Uterus (tissue), 4 donors: ENCODE data around the gene SMCO3. TPM values are rescaled to one million over a fixed set of nuclear protein-coding genes. Genes with fewer than 3 reads are reported as not detected.

Experiments
- DNase-seq, 2 donors: peaks; one replicate each; pipeline ENCODE4 v3.0.0-alpha.2; 2019 to 2020
- H3K27ac ChIP-seq, 2 donors: fragments of 200-600 bp; sonication (generic); 1 replicate in 1 of 2; 2 replicates in 1 of 2; pipeline ENCODE4 v1.5.1; 2016 to 2018
- H3K27me3 ChIP-seq, 2 donors: fragments of 200-600 bp; sonication (generic); one replicate each; pipeline ENCODE4 v1.5.1; 2018 to 2019; ENCODE audit warnings: control low read depth in 1 of 2
- H3K36me3 ChIP-seq, 2 donors: fragments of 200-600 bp; sonication (generic); one replicate each; pipeline ENCODE4 v1.5.1; 2019; ENCODE audit warnings: control low read depth in 1 of 2
- H3K4me1 ChIP-seq, 2 donors: fragments of 200-600 bp; sonication (generic); one replicate each; pipeline ENCODE4 v1.5.1; 2018 to 2019; ENCODE audit warnings: control low read depth in 1 of 2
- H3K4me3 ChIP-seq, 2 donors: fragments of 200-600 bp; sonication (generic); 1 replicate in 1 of 2; 2 replicates in 1 of 2; pipeline ENCODE4 v1.5.1; 2018 to 2019; ENCODE audit warnings: mild to moderate bottlenecking in 1 of 2
- H3K9me3 ChIP-seq, 2 donors: fragments of 200-600 bp; sonication (generic); one replicate each; pipeline ENCODE4 v1.5.1; 2019; ENCODE audit warnings: control low read depth in 1 of 2
- POLR2A ChIP-seq, 2 donors: fragments of 450-650 bp; IDR thresholded peaks; one replicate each; pipeline ENCODE4 v1.6.1; 2016; ENCODE audit warnings: antibody characterized with exemption in 2 of 2, mild to moderate bottlenecking in 1 of 2, moderate library complexity in 1 of 2
- intact Hi-C: fragments of 100-400 bp; cut with DNase I; formaldehyde crosslinking; loops from one replicate; pipeline ENCODE4 v1.15.1; 2023; ENCODE audit warnings: low total_unique reads
- total RNA-seq, 4 donors: library from RNA; depleted of rRNA in 3 of 4; stranded (reverse); fragments of >200 nt in 3 of 4; gene quantifications; one replicate each; pipeline versions ENCODE4 v1.1.0 to v1.2.4, GENCODE V29; 2014 to 2023
- TF ChIP-seq, protein P1 (sequence below), 4 experiments: fragments of 200-600 bp in 2 of 4; fragments of 450-650 bp in 2 of 4; sonication (generic) in 2 of 4; IDR thresholded peaks; one replicate each; pipeline ENCODE4 v1.5.1; 2016 to 2019; ENCODE audit warnings: antibody characterized with exemption in 4 of 4, mild to moderate bottlenecking in 2 of 4, moderate library complexity in 1 of 4
- donor health status: DM: yes; HTN: yes; CAD: no.

Gene SMCO3
- total RNA-seq, 4 donors from 2014 or later: 2.9 TPM; not detected in 3

DNA sequence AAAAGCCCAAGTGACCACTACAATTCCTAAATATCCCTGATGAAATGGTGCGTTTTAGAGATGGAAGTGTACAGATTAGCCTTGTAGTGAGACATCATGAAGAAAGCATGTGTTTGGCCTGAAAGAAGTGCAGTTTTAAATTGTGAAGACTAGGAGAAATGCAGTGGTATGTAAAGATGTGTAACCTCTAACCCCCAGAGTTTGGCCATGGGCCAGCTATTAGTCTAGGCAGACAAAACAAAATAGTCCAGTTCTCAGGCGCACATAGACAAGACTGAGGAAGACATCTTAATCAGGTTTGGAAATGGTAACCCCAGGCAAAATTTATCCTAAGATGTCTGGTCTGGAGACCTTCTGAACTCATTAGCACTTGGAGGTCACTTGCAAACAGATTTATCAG, 34.1 kb downstream of the SMCO3 start:
- no peak for TF ChIP-seq POLR2A (IDR thresholded peaks at IDR 0.05)
- TF ChIP-seq, protein P1, sequence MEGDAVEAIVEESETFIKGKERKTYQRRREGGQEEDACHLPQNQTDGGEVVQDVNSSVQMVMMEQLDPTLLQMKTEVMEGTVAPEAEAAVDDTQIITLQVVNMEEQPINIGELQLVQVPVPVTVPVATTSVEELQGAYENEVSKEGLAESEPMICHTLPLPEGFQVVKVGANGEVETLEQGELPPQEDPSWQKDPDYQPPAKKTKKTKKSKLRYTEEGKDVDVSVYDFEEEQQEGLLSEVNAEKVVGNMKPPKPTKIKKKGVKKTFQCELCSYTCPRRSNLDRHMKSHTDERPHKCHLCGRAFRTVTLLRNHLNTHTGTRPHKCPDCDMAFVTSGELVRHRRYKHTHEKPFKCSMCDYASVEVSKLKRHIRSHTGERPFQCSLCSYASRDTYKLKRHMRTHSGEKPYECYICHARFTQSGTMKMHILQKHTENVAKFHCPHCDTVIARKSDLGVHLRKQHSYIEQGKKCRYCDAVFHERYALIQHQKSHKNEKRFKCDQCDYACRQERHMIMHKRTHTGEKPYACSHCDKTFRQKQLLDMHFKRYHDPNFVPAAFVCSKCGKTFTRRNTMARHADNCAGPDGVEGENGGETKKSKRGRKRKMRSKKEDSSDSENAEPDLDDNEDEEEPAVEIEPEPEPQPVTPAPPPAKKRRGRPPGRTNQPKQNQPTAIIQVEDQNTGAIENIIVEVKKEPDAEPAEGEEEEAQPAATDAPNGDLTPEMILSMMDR (IDR thresholded peaks at IDR 0.05): no peak
- intact Hi-C loops: no loop called here
- Histone ChIP-seq H3K27me3 (no peaks in the 10 kb centered on the region), H3K4me3 (no peak overlapping the region), H3K36me3 (no peaks in the 10 kb centered on the region), H3K4me1 (no peaks in the 10 kb centered on the region), H3K27ac (no peak overlapping the region), H3K9me3 (no peaks in the 10 kb centered on the region)
- DNase-seq: no peak

DNA sequence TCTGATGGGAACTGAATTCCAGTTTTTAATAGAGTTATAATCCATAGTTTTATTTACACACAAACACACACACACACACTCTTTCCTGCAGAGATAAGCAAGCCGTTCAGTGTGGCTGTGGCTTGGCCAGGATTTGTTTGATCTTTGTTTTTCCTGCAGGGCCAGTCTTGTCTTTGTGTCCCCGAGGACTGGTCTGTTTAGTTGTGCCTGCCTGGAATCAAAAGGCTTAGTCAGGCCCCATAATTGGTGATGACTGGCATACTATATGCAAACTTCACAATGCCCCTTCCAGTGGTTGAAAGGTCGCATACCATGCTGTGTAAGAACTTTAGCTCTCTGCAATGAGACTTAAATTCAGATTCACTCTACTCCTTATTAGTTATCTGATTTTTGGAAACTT, 36.7 kb downstream of the SMCO3 start:
- Histone ChIP-seq H3K27ac (no peak overlapping the region), H3K4me1 (no peaks in the 10 kb centered on the region), H3K9me3 (no peaks in the 10 kb centered on the region), H3K27me3 (no peaks in the 10 kb centered on the region), H3K36me3 (no peaks in the 10 kb centered on the region), H3K4me3 (no peak overlapping the region)
- intact Hi-C loops: no loop called here
- TF ChIP-seq, protein P1 (IDR thresholded peaks at IDR 0.05): no peak
- DNase-seq: no peak

DNA sequence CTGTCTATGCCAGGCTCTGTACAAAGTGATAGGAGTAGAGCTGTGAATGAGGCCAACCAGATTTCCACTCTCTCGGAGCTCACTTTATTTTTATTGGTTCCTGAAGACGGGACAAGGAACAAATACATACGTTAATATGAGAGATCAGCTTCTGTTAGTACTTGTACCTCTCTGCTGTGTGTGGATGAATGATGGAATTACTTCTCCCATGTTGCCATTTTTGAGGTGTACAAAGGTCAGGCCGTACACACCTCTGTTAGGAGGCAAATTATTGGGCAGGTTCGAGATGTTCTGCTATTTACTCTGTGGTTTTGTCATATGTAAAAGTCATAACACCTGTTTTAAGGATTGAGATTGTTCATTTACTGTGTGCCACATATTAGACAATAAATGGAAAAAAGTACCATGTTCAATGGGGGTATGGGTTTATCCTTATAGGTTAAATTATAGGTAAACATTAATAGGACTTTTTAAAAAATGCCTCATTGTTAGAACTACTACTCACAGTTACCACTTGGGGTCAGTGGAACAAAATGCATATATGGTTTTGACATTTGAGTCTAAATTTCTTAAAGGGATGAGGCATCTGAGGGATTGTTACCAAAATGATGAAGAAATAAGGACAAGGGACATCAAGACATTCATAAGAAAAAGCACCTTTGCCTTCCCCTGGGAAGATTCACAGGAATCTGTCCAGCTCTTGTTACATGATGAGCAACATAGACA, 37.6 kb downstream of the SMCO3 start:
- H3K4me3 ChIP-seq: peak overlapping the region in 1 of 2 donors; percentile 76
- H3K4me1 ChIP-seq: no peaks in the 10 kb centered on the region
- H3K27me3 ChIP-seq: no peaks in the 10 kb centered on the region
- no peak for TF ChIP-seq POLR2A (IDR thresholded peaks at IDR 0.05)
- TF ChIP-seq, protein P1 (IDR thresholded peaks at IDR 0.05): no peak
- H3K27ac ChIP-seq: peak overlapping the region; percentile 91 to 92
- H3K9me3 ChIP-seq: no peaks in the 10 kb centered on the region
- H3K36me3 ChIP-seq: no peaks in the 10 kb centered on the region
- DNase-seq: no peak
- intact Hi-C loops: no loop called here

DNA sequence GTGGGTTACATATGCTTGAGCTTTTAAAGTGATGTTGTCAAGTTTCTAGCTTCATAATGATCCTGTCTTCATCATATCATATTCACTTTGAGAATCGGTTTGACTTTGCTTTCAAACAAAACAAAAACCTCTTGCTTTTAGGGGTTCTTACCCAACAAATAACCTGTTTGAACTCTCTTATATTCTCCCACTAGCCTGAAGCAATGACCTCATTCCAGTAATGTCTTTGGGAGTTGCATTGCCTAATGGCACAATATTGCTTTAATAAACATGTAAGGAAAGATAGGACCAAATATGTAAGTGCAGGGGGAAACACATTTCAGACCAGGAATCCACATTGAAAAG, 38.4 kb downstream of the SMCO3 start:
- no peak for DNase-seq
- intact Hi-C loops: no loop called here
- peak overlapping the region; percentile 91 to 92 for H3K27ac ChIP-seq
- no peaks in the 10 kb centered on the region for H3K9me3 ChIP-seq
- no peaks in the 10 kb centered on the region for H3K27me3 ChIP-seq
- no peaks in the 10 kb centered on the region for H3K36me3 ChIP-seq
- H3K4me3 ChIP-seq: peak overlapping the region; percentile 76 to 80
- no peaks in the 10 kb centered on the region for H3K4me1 ChIP-seq
- no peak for TF ChIP-seq POLR2A (IDR thresholded peaks at IDR 0.05)

DNA sequence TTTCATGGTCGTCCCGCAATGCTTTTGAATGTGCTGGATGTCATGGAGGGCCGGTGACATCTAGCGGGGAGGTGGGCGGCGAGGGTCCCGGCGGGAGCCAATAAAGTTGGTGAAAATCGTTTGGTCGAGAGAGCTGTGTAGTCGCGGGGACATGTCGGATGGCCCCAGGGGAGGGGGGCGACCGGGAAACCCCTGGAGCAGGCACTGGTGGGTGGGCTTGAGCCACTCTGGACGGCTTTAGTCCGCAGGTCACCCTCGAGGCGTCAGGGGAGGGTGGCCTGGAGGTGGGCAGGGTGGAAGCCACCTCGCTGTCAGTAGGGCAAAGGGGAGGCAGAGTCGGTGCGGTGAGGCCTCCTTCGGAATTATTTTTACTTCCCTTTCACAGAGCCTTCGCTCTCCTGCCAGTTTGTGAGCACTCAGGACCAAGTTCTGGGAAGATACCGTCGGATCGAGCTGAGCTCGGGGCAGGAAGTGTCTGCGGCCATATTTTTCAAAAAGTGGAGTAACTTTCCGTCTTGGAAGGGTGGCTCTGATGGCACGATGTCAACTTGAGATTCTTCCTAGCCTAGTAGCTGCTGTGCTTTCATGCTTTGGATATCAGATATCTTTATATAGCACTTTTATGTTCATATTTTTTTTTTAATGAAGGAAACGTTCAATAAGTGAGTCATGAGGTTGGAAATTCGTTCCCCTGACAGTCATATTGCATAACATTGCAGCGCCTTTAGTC, 38.9 kb downstream of the SMCO3 start:
- peak; percentile 53 to 70 for DNase-seq
- H3K27me3 ChIP-seq: no peaks in the 10 kb centered on the region
- H3K4me3 ChIP-seq: peak overlapping the region; percentile 76 to 80
- TF ChIP-seq POLR2A (IDR thresholded peaks at IDR 0.05): peak in 1 of 2 donors; percentile 6
- TF ChIP-seq, protein P1 (IDR thresholded peaks at IDR 0.05): peak in 1 of 4 experiments; percentile 3
- no peaks in the 10 kb centered on the region for H3K36me3 ChIP-seq
- peak overlapping the region; percentile 91 to 92 for H3K27ac ChIP-seq
- H3K4me1 ChIP-seq: no peaks in the 10 kb centered on the region
- intact Hi-C loops: no loop called here
- no peaks in the 10 kb centered on the region for H3K9me3 ChIP-seq
